Gastroesophageal sphincter (tissue), 4 donors: ENCODE measurements around the gene TAF13. TPM values are rescaled to one million over a fixed set of nuclear protein-coding genes. Genes with fewer than 3 reads are reported as not detected.

ENCODE experiments used
- ATAC-seq: fragments of 150-250 bp; one replicate; pipeline ENCODE4 v1.9.1; 2016; ENCODE audit warnings: mild to moderate bottlenecking, moderate library complexity
- H3K27ac ChIP-seq, 4 donors: fragments of 200-600 bp; sonication (generic) in 3 of 4; 1 replicate in 3 of 4; 2 replicates in 1 of 4; pipeline ENCODE4 v1.5.1; 2016 to 2019
- H3K27me3 ChIP-seq: fragments of 200-600 bp; sonication (generic); one replicate; pipeline ENCODE4 v1.5.1; 2019
- H3K36me3 ChIP-seq, 2 donors: fragments of 200-600 bp; sonication (generic); one replicate each; pipeline ENCODE4 v1.5.1; 2019; ENCODE audit warnings: control low read depth in 1 of 2
- H3K4me1 ChIP-seq, 3 donors: fragments of 200-600 bp; sonication (generic); 1 replicate in 2 of 3; 2 replicates in 1 of 3; pipeline ENCODE4 v1.5.1; 2016 to 2019; ENCODE audit warnings: control low read depth in 2 of 3
- H3K4me3 ChIP-seq, 2 donors: fragments of 200-600 bp; sonication (generic); one replicate each; pipeline ENCODE4 v1.5.1; 2019; ENCODE audit warnings: mild to moderate bottlenecking in 1 of 2, moderate library complexity in 1 of 2
- H3K9me3 ChIP-seq, 3 donors: fragments of 200-600 bp; sonication (generic); one replicate each; pipeline ENCODE4 v1.5.1; 2017 to 2019; ENCODE audit warnings: control low read depth in 2 of 3
- EP300 ChIP-seq: sonication (generic); formaldehyde crosslinking; IDR thresholded peaks from one replicate; pipeline ENCODE4 v1.6.1; 2017; ENCODE audit warnings: antibody characterized with exemption, mild to moderate bottlenecking
- POLR2A ChIP-seq, 2 donors: fragments of 450-650 bp; IDR thresholded peaks; one replicate each; pipeline ENCODE4 v1.6.1; 2017; ENCODE audit warnings: antibody characterized with exemption in 2 of 2, mild to moderate bottlenecking in 2 of 2, moderate library complexity in 1 of 2
- POLR2AphosphoS5 ChIP-seq: sonication (generic); formaldehyde crosslinking; IDR thresholded peaks from one replicate; pipeline ENCODE4 v1.6.1; 2017; ENCODE audit warnings: antibody characterized with exemption
- WGBS, 2 donors: methylation state at CpG; one replicate each; pipeline ENCODE4 v1.1.5; 2018; ENCODE audit warnings: low coverage in 1 of 2; 5-methylcytosine and 5-hydroxymethylcytosine counted together
- small RNA-seq, 4 donors: library from RNA; depleted of rRNA; stranded (forward); fragments of <200 nt; gene quantifications; one replicate each; pipeline ENCODE3, GENCODE V24; 2016
- total RNA-seq, 4 donors: library from RNA; depleted of rRNA; stranded (reverse); fragments of >200 nt; gene quantifications; one replicate each; pipeline ENCODE4 v1.1.0, GENCODE V29; 2016
- TF ChIP-seq, protein P1 (sequence below), 4 experiments: fragments of 200-600 bp in 2 of 4; fragments of 450-650 bp in 2 of 4; sonication (generic) in 1 of 4; IDR thresholded peaks; one replicate each; pipeline ENCODE4 v1.5.1; 2017 to 2019; ENCODE audit warnings: antibody characterized with exemption in 4 of 4, mild to moderate bottlenecking in 2 of 4, moderate library complexity in 2 of 4

Gene TAF13
- total RNA-seq, 4 donors from 2014 or later, result 54.8 to 73.1 (median 59.1) TPM

DNA sequence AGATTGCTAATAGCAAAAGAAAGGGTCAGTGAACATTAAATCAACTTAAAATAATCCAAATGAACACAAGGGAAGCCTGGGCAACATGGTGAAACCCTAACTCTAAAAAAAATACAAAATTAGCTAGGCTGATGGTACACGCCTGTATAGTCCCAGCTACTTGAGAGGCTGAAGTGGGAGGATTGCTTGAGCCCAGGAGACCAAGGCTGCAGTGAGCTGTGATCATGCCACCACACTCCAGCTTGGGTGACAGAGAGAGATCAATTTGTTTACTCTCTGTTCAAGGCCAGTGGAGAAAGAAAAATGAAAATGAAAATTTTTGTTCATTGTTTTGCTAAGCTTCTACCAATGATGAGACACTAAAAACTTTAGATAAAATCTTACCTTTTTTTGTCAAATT, 58.7 kb downstream of the TAF13 start:
- no peak for TF ChIP-seq POLR2A (IDR thresholded peaks at IDR 0.05)
- TF ChIP-seq, protein P1, sequence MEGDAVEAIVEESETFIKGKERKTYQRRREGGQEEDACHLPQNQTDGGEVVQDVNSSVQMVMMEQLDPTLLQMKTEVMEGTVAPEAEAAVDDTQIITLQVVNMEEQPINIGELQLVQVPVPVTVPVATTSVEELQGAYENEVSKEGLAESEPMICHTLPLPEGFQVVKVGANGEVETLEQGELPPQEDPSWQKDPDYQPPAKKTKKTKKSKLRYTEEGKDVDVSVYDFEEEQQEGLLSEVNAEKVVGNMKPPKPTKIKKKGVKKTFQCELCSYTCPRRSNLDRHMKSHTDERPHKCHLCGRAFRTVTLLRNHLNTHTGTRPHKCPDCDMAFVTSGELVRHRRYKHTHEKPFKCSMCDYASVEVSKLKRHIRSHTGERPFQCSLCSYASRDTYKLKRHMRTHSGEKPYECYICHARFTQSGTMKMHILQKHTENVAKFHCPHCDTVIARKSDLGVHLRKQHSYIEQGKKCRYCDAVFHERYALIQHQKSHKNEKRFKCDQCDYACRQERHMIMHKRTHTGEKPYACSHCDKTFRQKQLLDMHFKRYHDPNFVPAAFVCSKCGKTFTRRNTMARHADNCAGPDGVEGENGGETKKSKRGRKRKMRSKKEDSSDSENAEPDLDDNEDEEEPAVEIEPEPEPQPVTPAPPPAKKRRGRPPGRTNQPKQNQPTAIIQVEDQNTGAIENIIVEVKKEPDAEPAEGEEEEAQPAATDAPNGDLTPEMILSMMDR (IDR thresholded peaks at IDR 0.05), result no peak
- TF ChIP-seq EP300, result no peak
- TF ChIP-seq POLR2AphosphoS5, result no peak
- 100% methylated on average over 1 of the region's 1 CpG for WGBS, 2 donors
- Histone ChIP-seq H3K4me3 (no peak overlapping the region), H3K27ac (no peak overlapping the region), H3K36me3 (peaks cover 0 to 63% of the 10 kb centered on the region in 2 donors), H3K9me3 (no peaks in the 10 kb centered on the region), H3K27me3 (no peaks in the 10 kb centered on the region), H3K4me1 (no peaks in the 10 kb centered on the region)
- ATAC-seq, result no peak

Small RNA genes within 50 kb of the gene (small RNA-seq; reads per million reads assigned to genes)
- 0 reads per million in 4 donors for gene AL356488.2
- gene BX679664.1, result 0 reads per million in 4 donors

Other genes with a start within 250 kb of the TAF13 start
- gene AKNAD1, start 218.9 kb downstream of the TAF13 start, total RNA-seq, result 1 to 10 TPM in 2 of 4 donors, under 1 TPM in 2; 0.27 to 2.5 (median 1.1) TPM
- gene GPSM2, start 199.0 kb downstream of the TAF13 start, total RNA-seq, result 100 to 1,000 TPM in 1 of 4 donors, 10 to 100 TPM in 3; 39.4 to 106 (median 99.2) TPM
- 10 to 100 TPM; 27.4 to 41.2 (median 29.9) TPM for gene CLCC1, start 112.5 kb downstream of the TAF13 start, total RNA-seq
- gene WDR47, start 33.9 kb downstream of the TAF13 start, total RNA-seq, result 10 to 100 TPM; 19.7 to 31.3 (median 25.1) TPM
- gene TMEM167B, start 14.8 kb upstream of the TAF13 start, total RNA-seq, result 10 to 100 TPM; 29.3 to 42.3 (median 31.7) TPM
- gene ELAPOR1, start 38.1 kb upstream of the TAF13 start, total RNA-seq, result 10 to 100 TPM in 1 of 4 donors, under 1 TPM in 2, not detected in 1; 0.08 to 18.8 (median 0.40) TPM
- 100 to 1,000 TPM; 154 to 187 (median 158) TPM for gene SARS1, start 137.9 kb upstream of the TAF13 start, total RNA-seq
- 10 to 100 TPM in 2 of 4 donors, 1 to 10 TPM in 2; 5.7 to 18.6 (median 9.1) TPM for gene CELSR2, start 173.5 kb upstream of the TAF13 start, total RNA-seq
- gene PSRC1, start 207.1 kb upstream of the TAF13 start, total RNA-seq, result 10 to 100 TPM in 2 of 4 donors, 1 to 10 TPM in 2; 6.9 to 26.9 (median 10.3) TPM
- gene MYBPHL, start 231.0 kb upstream of the TAF13 start, total RNA-seq, result under 1 TPM in 1 of 4 donors, not detected in 3; 0.46 TPM